ENCODE results near the gene SRP72. TPM values are rescaled to one million over a fixed set of nuclear protein-coding genes. Genes with fewer than 3 reads are reported as not detected.

The SRP72 gene
- total RNA-seq, 1 experiment from 2014 or later = 348 TPM

DNA sequence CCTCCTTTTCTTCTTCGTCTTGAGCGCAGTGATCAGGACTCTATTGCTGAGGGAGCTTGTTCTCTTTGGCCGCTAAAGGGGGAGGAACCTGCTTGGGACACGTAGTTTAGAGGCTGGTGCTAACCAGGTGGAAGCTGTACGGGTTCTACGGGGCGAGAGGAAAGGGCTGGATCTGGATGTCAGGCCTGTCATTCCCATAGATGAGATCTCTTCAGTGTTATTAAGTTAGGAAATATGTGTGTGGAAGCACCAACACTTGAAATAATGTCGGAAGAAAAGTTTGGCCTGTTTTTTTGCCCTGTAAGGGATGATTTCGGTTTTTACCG is 643 bp downstream of the SRP72 start:
- peak overlapping the region; percentile 100 for H3K4me3 Mint-ChIP-seq (ENCODE audit: unreplicated experiment)
- peak; percentile 70 for DNase-seq (ENCODE audit: unreplicated experiment)
- intact Hi-C loops (cut with micrococcal nuclease) = loop anchor here (5.0 kb wide), 3 partner anchors 41 to 521 kb away; partner anchors contain the start of gene CEP135
- no TSS peak for BruUV-seq (replicated peaks)
- peaks cover 31% of the 10 kb centered on the region for H3K4me1 Mint-ChIP-seq (ENCODE audit: insufficient read depth, unreplicated experiment)
- ChIA-PET POLR2A (interaction anchor here (0.6 to 4.8 kb wide), 31 partner anchors 9 to 537 kb away, joined by 3 to 95 read pairs (median 5); partner anchors contain the start of genes AASDH, CEP135, NOA1 and PAICS), CTCF (interaction anchor here (0.8 to 2.0 kb wide), 7 partner anchors 9 to 519 kb away, joined by 3 to 9 read pairs (median 5); partner anchors contain the start of genes CEP135, PAICS and PPAT)
- H3K9me3 Mint-ChIP-seq (ENCODE audit: unreplicated experiment) = no peaks in the 10 kb centered on the region
- peak overlapping the region; percentile 99 for H3K27ac Mint-ChIP-seq (ENCODE audit: low read depth, unreplicated experiment)
- peaks cover 81% of the 10 kb centered on the region for H3K36me3 Mint-ChIP-seq (ENCODE audit: insufficient read depth, unreplicated experiment)
- H3K27me3 Mint-ChIP-seq (ENCODE audit: insufficient read depth, unreplicated experiment) = no peaks in the 10 kb centered on the region
- TF ChIP-seq, protein P1, sequence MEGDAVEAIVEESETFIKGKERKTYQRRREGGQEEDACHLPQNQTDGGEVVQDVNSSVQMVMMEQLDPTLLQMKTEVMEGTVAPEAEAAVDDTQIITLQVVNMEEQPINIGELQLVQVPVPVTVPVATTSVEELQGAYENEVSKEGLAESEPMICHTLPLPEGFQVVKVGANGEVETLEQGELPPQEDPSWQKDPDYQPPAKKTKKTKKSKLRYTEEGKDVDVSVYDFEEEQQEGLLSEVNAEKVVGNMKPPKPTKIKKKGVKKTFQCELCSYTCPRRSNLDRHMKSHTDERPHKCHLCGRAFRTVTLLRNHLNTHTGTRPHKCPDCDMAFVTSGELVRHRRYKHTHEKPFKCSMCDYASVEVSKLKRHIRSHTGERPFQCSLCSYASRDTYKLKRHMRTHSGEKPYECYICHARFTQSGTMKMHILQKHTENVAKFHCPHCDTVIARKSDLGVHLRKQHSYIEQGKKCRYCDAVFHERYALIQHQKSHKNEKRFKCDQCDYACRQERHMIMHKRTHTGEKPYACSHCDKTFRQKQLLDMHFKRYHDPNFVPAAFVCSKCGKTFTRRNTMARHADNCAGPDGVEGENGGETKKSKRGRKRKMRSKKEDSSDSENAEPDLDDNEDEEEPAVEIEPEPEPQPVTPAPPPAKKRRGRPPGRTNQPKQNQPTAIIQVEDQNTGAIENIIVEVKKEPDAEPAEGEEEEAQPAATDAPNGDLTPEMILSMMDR (IDR thresholded peaks at IDR 0.05; ENCODE audit: unreplicated experiment) = no peak

DNA sequence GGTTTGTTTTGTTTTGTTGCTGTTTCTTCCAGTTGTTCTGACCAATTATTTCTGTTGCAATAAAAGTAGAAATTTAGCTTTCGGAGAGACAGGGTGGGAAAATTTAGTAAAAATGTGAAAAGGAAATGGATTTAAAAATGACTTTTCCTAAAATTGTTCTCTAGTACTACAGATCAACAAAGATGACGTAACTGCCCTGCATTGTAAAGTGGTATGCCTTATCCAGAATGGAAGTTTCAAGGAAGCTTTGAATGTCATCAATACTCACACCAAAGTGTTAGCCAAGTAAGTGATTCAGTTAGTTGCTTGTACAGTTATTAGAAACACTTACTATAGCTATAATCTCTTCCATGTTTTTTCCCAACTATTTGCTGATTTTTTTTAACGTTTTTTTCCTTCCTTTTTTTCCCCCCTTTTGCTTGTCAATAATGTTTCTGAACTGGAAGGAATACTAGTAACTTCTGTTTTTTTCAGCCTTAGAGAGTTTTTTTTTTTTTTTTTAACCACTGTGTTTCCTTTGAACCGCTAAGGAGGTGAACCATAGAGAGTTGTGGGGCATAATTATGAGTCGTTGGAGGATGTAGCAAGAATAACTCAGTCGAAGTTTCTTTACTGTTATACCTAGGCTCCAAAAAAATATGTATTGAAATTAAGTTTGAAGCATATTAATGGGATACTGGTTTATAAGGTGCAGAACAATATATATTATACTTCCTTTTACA is 2.2 kb downstream of the SRP72 start:
- no peak for DNase-seq (ENCODE audit: unreplicated experiment)
- H3K4me3 Mint-ChIP-seq (ENCODE audit: unreplicated experiment) = peak overlapping the region; percentile 100
- no peaks in the 10 kb centered on the region for H3K9me3 Mint-ChIP-seq (ENCODE audit: unreplicated experiment)
- H3K27me3 Mint-ChIP-seq (ENCODE audit: insufficient read depth, unreplicated experiment) = no peaks in the 10 kb centered on the region
- TF ChIP-seq, protein P1 (IDR thresholded peaks at IDR 0.05; ENCODE audit: unreplicated experiment) = no peak
- peaks cover 82% of the 10 kb centered on the region for H3K36me3 Mint-ChIP-seq (ENCODE audit: insufficient read depth, unreplicated experiment)
- intact Hi-C loops (cut with micrococcal nuclease) = loop anchor here (5.0 kb wide), 3 partner anchors 42 to 522 kb away; partner anchors contain the start of gene CEP135
- H3K27ac Mint-ChIP-seq (ENCODE audit: low read depth, unreplicated experiment) = peak overlapping the region; percentile 99
- ChIA-PET CTCF (interaction anchor here (0.9 to 2.0 kb wide), 4 partner anchors 33 to 76 kb away, joined by 3 to 9 read pairs (median 4); partner anchors contain the start of gene PAICS), POLR2A (interaction anchor here (0.7 to 4.8 kb wide), 9 partner anchors 11 to 509 kb away, joined by 3 to 95 read pairs (median 11); partner anchors contain the start of genes AASDH, NOA1, PAICS and POLR2B)
- H3K4me1 Mint-ChIP-seq (ENCODE audit: insufficient read depth, unreplicated experiment) = peaks cover 25% of the 10 kb centered on the region
- BruUV-seq (replicated peaks) = no TSS peak

DNA sequence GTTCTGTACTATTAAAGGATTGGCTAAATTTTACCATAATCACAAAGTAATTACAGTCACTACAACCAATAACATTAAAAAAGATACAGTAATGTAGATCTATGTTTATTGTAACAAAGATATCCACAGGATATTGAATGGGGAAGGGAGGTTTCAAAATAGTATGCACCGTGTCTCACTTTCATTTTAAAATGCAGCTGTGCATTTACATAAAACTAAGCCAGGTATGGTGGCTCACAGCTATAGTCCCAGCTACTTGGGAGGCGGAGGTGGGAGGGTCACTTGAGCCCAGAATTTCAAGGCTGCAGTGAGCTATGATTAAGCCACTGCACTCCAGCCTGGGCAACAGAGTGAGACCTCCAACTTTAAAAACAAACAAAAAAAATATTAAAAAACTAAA is 8.5 kb downstream of the SRP72 start:
- no peak overlapping the region for H3K27ac Mint-ChIP-seq (ENCODE audit: low read depth, unreplicated experiment)
- no TSS peak for BruUV-seq (replicated peaks)
- intact Hi-C loops (cut with micrococcal nuclease) = no loop called here
- POLR2A ChIA-PET = interaction anchor here (0.7 to 1.1 kb wide), 4 partner anchors 10 to 324 kb away, joined by 3 read pairs; no protein-coding TSS in a partner anchor
- no peaks in the 10 kb centered on the region for H3K4me1 Mint-ChIP-seq (ENCODE audit: insufficient read depth, unreplicated experiment)
- H3K4me3 Mint-ChIP-seq (ENCODE audit: unreplicated experiment) = no peak overlapping the region
- DNase-seq (ENCODE audit: unreplicated experiment) = no peak
- H3K27me3 Mint-ChIP-seq (ENCODE audit: insufficient read depth, unreplicated experiment) = no peaks in the 10 kb centered on the region
- TF ChIP-seq, protein P1 (IDR thresholded peaks at IDR 0.05; ENCODE audit: unreplicated experiment) = no peak
- no peaks in the 10 kb centered on the region for H3K9me3 Mint-ChIP-seq (ENCODE audit: unreplicated experiment)
- H3K36me3 Mint-ChIP-seq (ENCODE audit: insufficient read depth, unreplicated experiment) = peaks cover 100% of the 10 kb centered on the region
- CTCF ChIA-PET = no interaction called here

DNA sequence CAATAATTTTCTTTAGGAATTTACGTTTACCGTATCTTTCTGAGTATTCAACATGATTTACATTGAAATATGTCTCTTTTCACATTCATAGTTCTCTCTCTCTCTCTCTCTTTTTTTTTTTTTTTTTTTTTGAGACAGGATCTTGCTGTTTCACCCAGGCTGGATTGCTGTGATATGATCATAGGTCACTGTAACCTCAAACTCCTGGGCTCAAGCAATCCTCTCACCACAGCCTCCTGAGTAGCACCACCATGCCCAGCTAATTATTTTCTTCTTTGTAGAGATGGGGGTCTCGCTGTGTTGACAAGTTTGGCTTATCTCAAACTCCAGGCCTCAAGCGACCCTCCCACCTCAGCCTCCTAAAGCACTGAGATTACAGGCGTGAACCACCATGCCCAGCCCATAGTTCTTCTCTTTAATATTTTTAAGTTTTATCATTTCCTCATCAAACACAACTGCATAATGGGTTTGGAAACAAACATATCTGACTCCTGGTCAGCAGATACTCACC is 9.8 kb downstream of the SRP72 start:
- intact Hi-C loops (cut with micrococcal nuclease) = no loop called here
- Mint-ChIP-seq H3K9me3 (ENCODE audit: unreplicated experiment) (no peaks in the 10 kb centered on the region), H3K36me3 (ENCODE audit: insufficient read depth, unreplicated experiment) (peaks cover 94% of the 10 kb centered on the region), H3K27ac (ENCODE audit: low read depth, unreplicated experiment) (no peak overlapping the region), H3K4me1 (ENCODE audit: insufficient read depth, unreplicated experiment) (no peaks in the 10 kb centered on the region), H3K4me3 (ENCODE audit: unreplicated experiment) (no peak overlapping the region), H3K27me3 (ENCODE audit: insufficient read depth, unreplicated experiment) (no peaks in the 10 kb centered on the region)
- no peak for DNase-seq (ENCODE audit: unreplicated experiment)
- POLR2A ChIA-PET = interaction anchor here (0.8 kb wide), 1 partner anchor 41 kb away, joined by 3 read pairs; the partner anchor contains the start of gene PAICS
- TSS peak; percentile 3 for BruUV-seq (replicated peaks)
- TF ChIP-seq, protein P1 (IDR thresholded peaks at IDR 0.05; ENCODE audit: unreplicated experiment) = no peak
- CTCF ChIA-PET = no interaction called here

All from MCF 10A (cell line).